HG03045 (cell line): Measurements from ENCODE around the gene SNF8.

Experiments used
- ATAC-seq: cut with Tn5 transposase; IDR thresholded peaks from one replicate; pipeline ENCODE4 v1.9.1; 2021; ENCODE audit warnings: mild to moderate bottlenecking, moderate library complexity; ENCODE audit not compliant: unreplicated experiment

Gene SNF8

GRCh38 chr17:48893646-48894508 lies 50.8 kb downstream of the SNF8 start:
- ATAC-seq = no peak

DNA sequence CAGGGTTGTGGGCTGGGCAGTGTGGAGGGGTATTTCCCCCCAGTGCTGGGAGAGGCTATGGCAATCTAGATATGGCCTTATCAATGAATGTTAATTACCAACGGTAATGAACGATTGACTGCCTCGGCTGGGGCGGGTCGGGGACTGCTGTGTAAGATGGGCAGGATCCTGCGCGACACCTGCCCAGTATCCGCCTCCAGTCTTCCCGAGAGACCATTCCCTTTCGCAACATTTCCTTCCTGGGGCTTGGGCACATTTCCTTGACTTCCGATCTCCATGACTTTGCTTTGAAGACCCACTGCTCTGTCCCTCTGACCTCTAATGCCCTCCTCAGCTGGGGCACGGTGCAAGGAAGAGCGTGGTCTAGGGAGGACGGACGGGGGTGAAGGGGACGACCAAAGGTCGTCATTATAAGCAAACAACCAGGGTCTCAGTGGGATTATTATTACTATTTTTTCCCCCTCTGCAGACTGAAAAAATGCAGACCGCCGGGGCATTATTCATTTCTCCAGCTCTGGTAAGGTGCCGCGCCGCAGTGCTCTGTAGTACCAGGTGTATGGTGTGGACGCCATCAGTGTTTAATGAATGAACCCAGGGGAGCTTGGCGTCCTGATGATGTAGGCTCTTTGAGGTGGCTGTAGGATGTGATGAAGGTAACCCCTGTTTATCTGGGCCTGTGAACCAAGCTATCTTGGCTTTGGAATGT lies 51.5 kb downstream of the SNF8 start:
- ATAC-seq = no peak

GRCh38 chr17:48890086-48890485 lies 54.6 kb downstream of the SNF8 start:
- no peak for ATAC-seq

DNA sequence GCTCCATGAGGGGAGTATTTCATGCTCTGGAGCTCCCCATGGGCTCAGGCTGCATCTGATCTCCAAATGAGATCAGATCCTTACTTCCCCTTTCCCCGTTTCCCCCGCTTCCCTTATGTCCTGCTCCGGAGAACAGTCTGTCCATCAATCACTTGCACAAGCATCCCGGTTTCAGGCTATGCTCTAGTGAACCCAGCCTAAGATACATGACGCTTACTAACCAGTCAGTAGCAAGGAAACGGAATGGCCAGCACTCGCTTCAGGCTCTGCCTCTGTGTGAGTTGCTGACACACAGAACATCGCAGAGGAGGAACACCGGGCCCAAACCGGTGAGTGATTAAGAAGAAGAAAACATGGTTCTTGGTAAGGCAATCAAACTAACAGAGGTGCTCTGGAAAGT lies 61.5 kb downstream of the SNF8 start:
- ATAC-seq = no peak

GRCh38 chr17:48882272-48882671 lies 62.4 kb downstream of the SNF8 start:
- no peak for ATAC-seq
